KMS-11 (cell line): ENCODE measurements around the gene ELK3.

Source experiments
- H2AFZ ChIP-seq: fragments of 200-600 bp; sonication (generic); 2 replicates; pipeline ENCODE4 v1.6.1; 2016; ENCODE audit warnings: antibody characterized with exemption, mixed run types, low read depth
- H3K27ac ChIP-seq: fragments of 200-600 bp; sonication (generic); 2 replicates; pipeline ENCODE4 v1.6.1; 2016; ENCODE audit warnings: mild to moderate bottlenecking, mixed run types
- H3K27me3 ChIP-seq: fragments of 200-600 bp; sonication (generic); 2 replicates; pipeline ENCODE4 v1.6.1; 2017; ENCODE audit warnings: mild to moderate bottlenecking, low read depth, mixed run types, moderate library complexity; ENCODE audit not compliant: insufficient read depth
- H3K36me3 ChIP-seq: fragments of 200-600 bp; sonication (generic); 2 replicates; pipeline ENCODE4 v1.6.1; 2017; ENCODE audit warnings: mild to moderate bottlenecking, mixed run types; ENCODE audit not compliant: insufficient read depth
- H3K4me1 ChIP-seq: fragments of 200-600 bp; sonication (generic); 2 replicates; pipeline ENCODE4 v1.6.1; 2016; ENCODE audit warnings: mild to moderate bottlenecking, low read depth, mixed run types; ENCODE audit not compliant: poor library complexity, severe bottlenecking
- H3K4me2 ChIP-seq: fragments of 200-600 bp; sonication (generic); 2 replicates; pipeline ENCODE4 v1.7.0; 2016; ENCODE audit warnings: mild to moderate bottlenecking, mixed run types
- H3K4me3 ChIP-seq: fragments of 200-600 bp; sonication (generic); IDR thresholded peaks from 2 replicates; pipeline ENCODE4 v1.6.1; 2017; ENCODE audit warnings: low read depth, low read length, mixed read lengths; ENCODE audit not compliant: insufficient read depth
- H3K79me2 ChIP-seq: fragments of 200-600 bp; sonication (generic); 2 replicates; pipeline ENCODE4 v1.6.1; 2016; ENCODE audit warnings: low read depth, mixed run types; ENCODE audit not compliant: insufficient read depth
- H3K9ac ChIP-seq: fragments of 200-600 bp; sonication (generic); 2 replicates; pipeline ENCODE4 v1.6.1; 2016; ENCODE audit warnings: mild to moderate bottlenecking, mixed run types
- H4K20me1 ChIP-seq: fragments of 200-600 bp; sonication (generic); 2 replicates; pipeline ENCODE4 v1.6.1; 2016; ENCODE audit warnings: mild to moderate bottlenecking, mixed run types; ENCODE audit not compliant: insufficient read depth
- TF ChIP-seq, protein P1 (sequence below): fragments of 200-600 bp; sonication (generic); conservative IDR thresholded peaks from 2 replicates; pipeline ENCODE4 v1.6.1; 2017; ENCODE audit warnings: low read depth, mild to moderate bottlenecking, antibody characterized with exemption, low read length, moderate library complexity, mixed read lengths

Gene ELK3

DNA sequence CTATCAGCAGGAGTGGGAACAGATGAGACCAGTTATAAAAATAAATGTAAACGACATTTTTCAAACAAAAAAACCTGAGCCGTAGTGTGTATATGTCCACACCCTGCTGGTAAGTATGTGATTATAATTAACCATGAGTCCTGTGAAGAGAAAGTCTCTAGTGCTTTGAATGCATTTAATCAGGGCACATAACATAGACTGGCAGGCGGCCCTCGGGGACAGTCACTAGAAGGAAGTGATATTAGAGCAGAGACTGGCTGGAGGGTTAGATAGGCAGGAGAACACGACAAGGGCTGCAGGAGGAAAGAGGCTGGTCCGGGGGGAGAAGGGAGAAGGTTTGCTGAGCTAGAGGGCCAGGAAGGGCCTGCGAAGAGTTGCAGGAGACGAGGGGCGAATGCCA is 23.8 kb upstream of the ELK3 start:
- no peak overlapping the region for H3K9ac ChIP-seq
- no peaks in the 10 kb centered on the region for H4K20me1 ChIP-seq
- H2AFZ ChIP-seq: no peak overlapping the region
- H3K36me3 ChIP-seq: no peaks in the 10 kb centered on the region
- H3K4me3 ChIP-seq: no peak overlapping the region
- H3K4me1 ChIP-seq: no peaks in the 10 kb centered on the region
- H3K27me3 ChIP-seq: no peaks in the 10 kb centered on the region
- H3K79me2 ChIP-seq: no peaks in the 10 kb centered on the region
- H3K27ac ChIP-seq: no peak overlapping the region
- TF ChIP-seq, protein P1, sequence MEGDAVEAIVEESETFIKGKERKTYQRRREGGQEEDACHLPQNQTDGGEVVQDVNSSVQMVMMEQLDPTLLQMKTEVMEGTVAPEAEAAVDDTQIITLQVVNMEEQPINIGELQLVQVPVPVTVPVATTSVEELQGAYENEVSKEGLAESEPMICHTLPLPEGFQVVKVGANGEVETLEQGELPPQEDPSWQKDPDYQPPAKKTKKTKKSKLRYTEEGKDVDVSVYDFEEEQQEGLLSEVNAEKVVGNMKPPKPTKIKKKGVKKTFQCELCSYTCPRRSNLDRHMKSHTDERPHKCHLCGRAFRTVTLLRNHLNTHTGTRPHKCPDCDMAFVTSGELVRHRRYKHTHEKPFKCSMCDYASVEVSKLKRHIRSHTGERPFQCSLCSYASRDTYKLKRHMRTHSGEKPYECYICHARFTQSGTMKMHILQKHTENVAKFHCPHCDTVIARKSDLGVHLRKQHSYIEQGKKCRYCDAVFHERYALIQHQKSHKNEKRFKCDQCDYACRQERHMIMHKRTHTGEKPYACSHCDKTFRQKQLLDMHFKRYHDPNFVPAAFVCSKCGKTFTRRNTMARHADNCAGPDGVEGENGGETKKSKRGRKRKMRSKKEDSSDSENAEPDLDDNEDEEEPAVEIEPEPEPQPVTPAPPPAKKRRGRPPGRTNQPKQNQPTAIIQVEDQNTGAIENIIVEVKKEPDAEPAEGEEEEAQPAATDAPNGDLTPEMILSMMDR: no peak
- no peak overlapping the region for H3K4me2 ChIP-seq

DNA sequence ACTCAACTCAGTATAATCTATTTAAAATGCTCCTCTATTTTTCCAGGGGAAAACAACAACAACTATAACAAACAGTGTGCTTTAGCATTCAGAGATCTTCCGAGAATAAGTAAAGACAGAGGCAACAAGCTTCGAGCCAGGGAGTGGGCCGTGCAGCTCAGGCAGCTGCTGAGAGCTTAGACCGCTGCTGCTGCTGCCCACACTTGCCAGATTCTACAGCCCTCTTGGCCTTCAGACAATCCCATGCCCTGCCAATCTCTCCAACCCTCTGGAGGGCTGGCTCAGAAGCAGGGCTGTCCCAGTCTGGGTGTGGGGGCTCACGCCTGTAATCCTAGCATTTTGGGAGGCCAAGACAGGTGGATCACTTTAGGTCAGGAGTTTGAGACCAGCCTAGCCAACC is 23.4 kb upstream of the ELK3 start:
- Histone ChIP-seq H3K4me3 (no peak overlapping the region), H2AFZ (no peak overlapping the region), H3K27me3 (no peaks in the 10 kb centered on the region), H3K4me2 (no peak overlapping the region), H4K20me1 (no peaks in the 10 kb centered on the region), H3K36me3 (no peaks in the 10 kb centered on the region), H3K79me2 (no peaks in the 10 kb centered on the region), H3K9ac (no peak overlapping the region), H3K27ac (no peak overlapping the region), H3K4me1 (no peaks in the 10 kb centered on the region)
- TF ChIP-seq, protein P1: no peak

DNA sequence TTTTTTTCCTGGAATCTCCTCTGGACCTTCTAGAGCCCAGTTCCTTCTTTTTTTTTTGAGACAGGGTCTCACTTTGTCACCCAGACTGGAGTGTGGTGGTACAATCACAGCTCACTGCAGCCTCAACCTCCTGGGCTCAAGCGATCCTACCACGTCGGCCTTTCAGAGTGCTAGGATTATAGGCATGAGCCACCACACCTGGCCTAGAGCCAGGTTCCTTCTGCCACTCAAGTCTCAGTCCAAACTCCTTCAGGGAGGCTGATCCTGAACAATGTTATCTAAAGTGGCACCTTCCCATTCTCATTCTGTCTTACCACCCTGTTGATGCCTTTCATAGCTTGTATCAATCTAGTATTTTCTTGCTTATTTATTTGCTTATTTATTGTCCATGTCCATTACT is 22.3 kb upstream of the ELK3 start:
- H3K4me1 ChIP-seq: no peaks in the 10 kb centered on the region
- TF ChIP-seq, protein P1: no peak
- no peak overlapping the region for H2AFZ ChIP-seq
- H3K4me3 ChIP-seq: no peak overlapping the region
- no peaks in the 10 kb centered on the region for H3K79me2 ChIP-seq
- H3K27me3 ChIP-seq: no peaks in the 10 kb centered on the region
- H4K20me1 ChIP-seq: no peaks in the 10 kb centered on the region
- no peak overlapping the region for H3K4me2 ChIP-seq
- no peak overlapping the region for H3K27ac ChIP-seq
- no peaks in the 10 kb centered on the region for H3K36me3 ChIP-seq
- H3K9ac ChIP-seq: no peak overlapping the region

DNA sequence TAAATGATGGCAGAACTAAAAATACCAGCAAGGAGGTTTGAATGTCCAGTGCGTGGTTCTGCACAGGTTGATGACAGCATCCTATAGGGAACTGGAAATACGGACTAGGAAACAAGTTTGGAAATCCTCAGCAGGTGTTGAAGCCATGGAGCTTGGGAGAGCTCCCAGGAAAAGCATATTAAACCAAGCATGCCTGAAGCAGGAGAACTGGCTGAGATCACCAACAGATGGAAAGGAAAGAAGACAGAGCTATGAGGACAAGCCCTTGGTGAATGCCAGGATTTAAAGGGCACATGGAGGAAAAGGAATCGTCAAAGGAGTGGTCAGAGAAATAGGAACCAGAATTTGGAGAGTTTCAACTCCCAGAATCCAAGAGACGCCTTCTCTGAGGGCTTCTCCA is 21.2 kb upstream of the ELK3 start:
- TF ChIP-seq, protein P1: no peak
- no peak overlapping the region for H3K27ac ChIP-seq
- no peaks in the 10 kb centered on the region for H3K79me2 ChIP-seq
- H3K36me3 ChIP-seq: no peaks in the 10 kb centered on the region
- H2AFZ ChIP-seq: no peak overlapping the region
- no peak overlapping the region for H3K4me3 ChIP-seq
- no peak overlapping the region for H3K9ac ChIP-seq
- H3K4me1 ChIP-seq: no peaks in the 10 kb centered on the region
- no peak overlapping the region for H3K4me2 ChIP-seq
- H3K27me3 ChIP-seq: no peaks in the 10 kb centered on the region
- no peaks in the 10 kb centered on the region for H4K20me1 ChIP-seq

DNA sequence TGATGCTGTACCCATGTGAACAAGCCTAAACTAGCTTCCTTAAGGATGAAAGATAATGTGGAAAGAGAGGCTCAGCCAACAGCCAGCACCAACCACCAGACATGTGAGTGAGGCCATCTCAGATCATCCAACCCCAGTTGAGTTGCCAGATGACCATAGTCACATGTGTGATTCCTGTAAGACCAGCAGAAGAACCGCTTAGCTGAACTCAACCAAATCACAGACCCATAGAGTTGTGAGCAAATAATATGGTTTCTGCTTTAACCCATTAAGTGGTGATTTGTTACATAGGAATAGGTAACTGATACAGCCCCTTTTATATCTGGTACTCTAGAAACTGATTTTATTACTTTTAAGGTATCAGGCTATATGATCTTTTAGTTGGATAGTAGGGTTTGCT is 17.6 kb upstream of the ELK3 start:
- Histone ChIP-seq H3K4me2 (no peak overlapping the region), H4K20me1 (no peaks in the 10 kb centered on the region), H3K27me3 (no peaks in the 10 kb centered on the region), H3K9ac (no peak overlapping the region), H3K4me1 (no peaks in the 10 kb centered on the region), H3K36me3 (no peaks in the 10 kb centered on the region), H3K4me3 (no peak overlapping the region), H3K79me2 (no peaks in the 10 kb centered on the region), H2AFZ (no peak overlapping the region), H3K27ac (no peak overlapping the region)
- TF ChIP-seq, protein P1: no peak
